ENCODE data around the gene CSF3R.

CSF3R gene

GRCh38 chr1:36482724-36483388 is at the start of gene CSF3R:
Gene CSF3R, minus strand, starts transcription at chr1:36482913. Its CDS starts 3,417 bp downstream, at chr1:36479496.
- DNase-seq (ENCODE audit: low read depth) = no peak

DNA sequence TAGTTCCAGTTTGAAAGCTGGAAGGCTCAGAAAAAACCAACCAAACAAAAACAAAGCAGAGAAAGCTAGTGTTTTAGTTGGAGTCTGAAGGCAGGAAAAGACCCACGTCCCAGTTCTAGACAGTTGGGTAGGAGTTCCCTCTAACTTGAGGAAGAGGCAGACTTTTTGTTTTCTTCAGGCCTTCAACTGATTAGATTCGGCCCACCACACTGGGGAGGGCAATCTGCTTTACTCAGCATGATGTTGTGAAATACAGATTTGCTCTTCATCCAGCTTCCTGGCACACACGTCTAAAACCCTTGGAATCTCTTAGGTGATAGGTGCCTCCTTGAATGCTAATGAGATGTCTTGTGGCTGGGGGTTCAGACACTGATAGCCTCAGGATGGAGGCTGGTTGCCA is 49.1 kb upstream of the CSF3R start:
- DNase-seq (ENCODE audit: low read depth) = no peak

DNA sequence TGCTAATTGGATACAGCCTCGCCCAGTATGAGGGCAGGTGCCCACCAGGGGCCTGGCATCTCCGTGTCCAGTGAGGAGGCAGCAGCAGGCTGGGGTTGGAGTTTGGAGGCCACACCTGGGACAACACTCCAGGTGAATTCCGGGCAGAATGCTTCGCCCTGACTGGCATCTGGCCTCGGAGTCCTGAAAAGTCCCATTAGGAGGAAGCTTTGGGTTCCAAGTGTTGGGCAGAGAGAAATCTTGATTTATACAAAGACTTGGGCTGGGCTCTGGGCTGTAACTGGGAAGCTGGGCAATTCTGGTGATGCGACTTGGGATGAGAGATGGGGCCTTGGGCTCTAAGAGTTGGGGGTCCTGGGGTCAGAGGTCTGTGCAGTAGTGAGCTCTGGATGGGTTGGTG is 48.1 kb upstream of the CSF3R start:
- DNase-seq (ENCODE audit: low read depth) = no peak

DNA sequence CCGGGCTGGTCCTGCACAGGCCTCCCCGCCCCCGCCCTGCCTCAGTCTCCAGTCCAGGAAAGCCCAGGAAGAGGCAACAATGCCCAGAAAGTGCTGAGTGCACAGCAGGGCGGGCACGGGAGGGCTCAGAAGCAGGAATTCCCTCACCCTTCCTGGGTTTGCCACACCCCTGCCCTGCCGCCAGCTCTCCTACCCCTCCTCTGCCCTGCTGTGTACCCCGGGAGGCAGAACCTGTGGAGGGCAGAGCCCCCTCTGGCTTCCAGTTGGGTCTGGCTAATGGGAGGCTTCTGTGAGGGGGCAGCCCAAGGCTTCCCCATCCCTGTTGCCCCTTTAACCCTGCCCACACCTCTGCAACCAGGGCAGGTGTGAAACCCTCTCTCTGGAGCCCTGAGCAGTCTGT is 47.5 kb upstream of the CSF3R start:
- no peak for DNase-seq (ENCODE audit: low read depth)

DNA sequence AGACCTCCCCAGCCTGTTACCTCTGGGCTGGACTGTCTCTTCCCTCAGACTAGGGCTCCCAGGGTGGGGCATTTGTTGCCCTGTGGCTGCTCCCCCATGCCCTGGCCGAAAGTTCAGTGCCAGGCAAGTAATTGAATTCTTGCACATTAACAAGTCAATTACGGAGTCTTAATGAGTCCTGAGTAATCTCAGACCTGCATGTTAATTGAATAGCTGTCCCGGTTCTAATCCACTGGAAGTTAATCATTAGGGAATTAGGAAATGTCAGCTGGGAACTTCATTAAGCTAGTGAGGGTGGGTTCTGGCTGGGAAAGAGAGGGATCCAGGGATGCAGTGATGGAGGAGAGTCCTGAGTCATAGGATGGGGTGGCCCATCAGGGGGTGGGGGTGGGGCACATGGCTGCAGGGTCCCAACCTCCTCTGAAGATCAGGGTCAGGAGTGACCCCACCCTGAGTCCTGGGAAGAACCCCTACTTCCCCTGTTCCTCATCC is 47.1 kb upstream of the CSF3R start:
- no peak for DNase-seq (ENCODE audit: low read depth)

GRCh38 chr1:36528361-36529349 is 45.9 kb upstream of the CSF3R start:
- no peak for DNase-seq (ENCODE audit: low read depth)

GRCh38 chr1:36525166-36525565 is 42.5 kb upstream of the CSF3R start:
- no peak for DNase-seq (ENCODE audit: low read depth)

- no peak for DNase-seq (ENCODE audit: low read depth)
Measured at GRCh38 chr1:36524359-36525062, 41.8 kb upstream of the CSF3R start.

GRCh38 chr1:36523850-36524249 is 41.1 kb upstream of the CSF3R start:
- DNase-seq (ENCODE audit: low read depth) = peak; percentile 9

DNA sequence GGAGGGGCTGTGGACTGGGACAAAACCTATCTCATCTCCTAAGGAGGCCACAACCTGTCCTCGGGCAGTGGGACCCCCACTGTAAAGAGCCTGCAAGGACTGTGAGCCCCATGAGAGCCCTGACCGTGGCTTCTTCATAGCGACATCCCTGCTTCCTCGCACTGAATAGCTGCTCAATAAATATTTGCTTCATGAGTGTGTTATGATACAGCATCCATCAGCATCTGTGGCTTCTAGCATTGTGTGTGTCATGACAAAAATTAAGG is 40.5 kb upstream of the CSF3R start:
- no peak for DNase-seq (ENCODE audit: low read depth)

DNA sequence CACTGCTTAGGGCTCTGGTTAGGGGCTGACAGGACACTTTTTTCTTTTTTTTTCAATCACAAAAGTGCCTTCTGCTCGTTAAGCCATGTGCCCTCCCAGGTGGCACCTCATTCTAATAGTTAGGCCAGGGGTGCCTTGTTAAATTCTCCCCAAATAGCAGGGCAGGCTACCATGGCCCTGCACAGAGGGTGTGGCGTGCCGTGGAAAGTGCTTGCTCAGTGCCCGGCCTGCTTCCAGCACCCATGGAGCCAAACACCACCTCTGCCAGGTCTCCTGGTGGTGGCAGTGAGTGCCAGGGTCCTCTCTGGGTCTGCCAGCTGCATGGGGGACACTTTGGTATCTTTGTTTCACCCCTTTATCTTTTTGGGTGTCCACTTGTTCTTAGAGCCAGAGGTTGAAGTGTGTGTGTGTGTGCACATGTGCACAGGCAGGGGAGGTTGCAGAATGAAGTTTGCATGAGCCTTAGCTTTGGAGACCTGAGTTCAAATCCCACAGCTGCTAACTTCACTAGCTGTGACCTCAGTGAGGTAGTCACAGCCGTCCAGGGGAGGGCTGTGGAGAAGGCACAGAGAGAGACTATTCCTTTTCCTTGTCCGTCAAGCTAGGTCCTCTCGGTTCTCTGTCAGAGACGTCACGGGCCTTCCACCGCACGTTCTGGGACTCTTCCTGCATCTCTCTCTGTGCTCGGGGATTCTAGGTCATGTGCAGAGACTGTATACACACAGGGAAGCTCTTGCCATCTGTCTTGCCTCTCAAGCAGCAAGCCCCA is 39.9 kb upstream of the CSF3R start:
- no peak for DNase-seq (ENCODE audit: low read depth)

GRCh38 chr1:36522021-36522420 is 39.3 kb upstream of the CSF3R start:
- DNase-seq (ENCODE audit: low read depth) = no peak

GRCh38 chr1:36520771-36521420 is 38.2 kb upstream of the CSF3R start:
- DNase-seq (ENCODE audit: low read depth) = no peak

- DNase-seq (ENCODE audit: low read depth) = no peak
Measured at GRCh38 chr1:36520056-36520455, 37.3 kb upstream of the CSF3R start.

DNA sequence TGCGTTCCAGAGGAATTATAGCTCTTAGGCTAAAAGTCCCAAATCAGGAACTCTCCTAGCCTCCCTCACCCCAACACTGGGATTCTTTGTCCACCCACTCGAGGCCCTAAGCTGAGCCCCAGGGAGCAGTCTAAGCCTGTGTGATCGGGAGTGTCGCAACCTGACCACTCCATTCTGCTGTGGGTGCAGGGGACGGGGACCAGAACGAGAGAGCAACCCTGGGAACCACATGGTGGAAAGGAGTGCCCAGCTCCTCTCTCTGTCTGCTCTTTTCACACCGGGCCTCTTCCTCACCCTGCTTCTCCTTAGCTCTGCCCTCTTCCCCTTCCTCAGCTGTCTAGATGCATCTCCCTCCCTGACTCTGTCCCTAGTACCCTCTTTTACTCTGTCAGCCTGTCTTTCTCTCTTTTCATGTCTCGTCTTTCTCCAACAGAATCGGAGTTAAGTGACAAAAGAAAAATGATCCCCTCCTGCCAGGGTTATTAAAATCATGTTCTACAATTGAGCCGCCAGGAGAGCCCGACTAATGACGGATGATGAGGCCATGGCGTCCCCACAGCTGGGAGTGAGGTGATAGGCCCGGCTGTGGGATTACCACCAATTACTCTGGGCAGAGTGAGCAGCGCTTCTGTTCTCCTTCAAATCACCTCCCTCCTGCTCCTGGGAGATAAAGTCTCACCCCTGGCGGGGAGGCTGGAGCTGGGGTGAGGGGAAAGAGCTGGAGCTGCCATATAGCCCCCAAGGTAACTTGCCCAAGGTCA is 34.5 kb upstream of the CSF3R start:
- no peak for DNase-seq (ENCODE audit: low read depth)

DNA sequence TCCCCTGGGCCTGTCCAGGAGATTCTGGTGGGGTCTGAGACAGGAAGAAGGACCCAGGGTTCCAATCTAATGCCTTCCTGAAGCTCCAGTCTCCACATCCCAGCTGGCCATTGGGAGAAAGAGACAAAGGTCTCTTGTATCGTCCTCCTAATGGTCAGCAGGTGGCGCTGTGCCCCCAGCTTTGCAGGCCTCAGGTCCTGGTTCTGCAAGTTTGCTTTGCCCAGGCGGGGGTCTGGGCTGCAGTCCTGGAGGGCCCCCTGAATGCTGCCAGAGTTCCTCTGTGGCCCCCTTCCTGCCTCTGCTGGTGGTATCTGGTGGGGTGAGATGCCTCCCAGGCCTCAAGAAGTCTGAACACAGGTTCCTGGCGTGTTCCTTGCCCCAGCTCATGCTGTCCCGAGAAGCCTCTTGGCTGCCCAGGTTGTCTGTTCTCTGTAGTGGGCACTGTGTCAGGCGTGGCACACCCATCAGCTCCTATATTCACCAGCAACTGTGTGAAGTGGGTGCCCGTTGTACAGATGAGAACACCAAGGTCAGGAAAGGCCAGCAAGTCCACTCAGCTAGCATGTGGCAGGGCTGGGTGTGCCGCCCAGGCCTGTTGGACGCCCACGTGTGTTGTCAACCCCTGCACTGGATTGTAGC is 33.8 kb upstream of the CSF3R start:
- DNase-seq (ENCODE audit: low read depth) = peak; percentile 6

DNA sequence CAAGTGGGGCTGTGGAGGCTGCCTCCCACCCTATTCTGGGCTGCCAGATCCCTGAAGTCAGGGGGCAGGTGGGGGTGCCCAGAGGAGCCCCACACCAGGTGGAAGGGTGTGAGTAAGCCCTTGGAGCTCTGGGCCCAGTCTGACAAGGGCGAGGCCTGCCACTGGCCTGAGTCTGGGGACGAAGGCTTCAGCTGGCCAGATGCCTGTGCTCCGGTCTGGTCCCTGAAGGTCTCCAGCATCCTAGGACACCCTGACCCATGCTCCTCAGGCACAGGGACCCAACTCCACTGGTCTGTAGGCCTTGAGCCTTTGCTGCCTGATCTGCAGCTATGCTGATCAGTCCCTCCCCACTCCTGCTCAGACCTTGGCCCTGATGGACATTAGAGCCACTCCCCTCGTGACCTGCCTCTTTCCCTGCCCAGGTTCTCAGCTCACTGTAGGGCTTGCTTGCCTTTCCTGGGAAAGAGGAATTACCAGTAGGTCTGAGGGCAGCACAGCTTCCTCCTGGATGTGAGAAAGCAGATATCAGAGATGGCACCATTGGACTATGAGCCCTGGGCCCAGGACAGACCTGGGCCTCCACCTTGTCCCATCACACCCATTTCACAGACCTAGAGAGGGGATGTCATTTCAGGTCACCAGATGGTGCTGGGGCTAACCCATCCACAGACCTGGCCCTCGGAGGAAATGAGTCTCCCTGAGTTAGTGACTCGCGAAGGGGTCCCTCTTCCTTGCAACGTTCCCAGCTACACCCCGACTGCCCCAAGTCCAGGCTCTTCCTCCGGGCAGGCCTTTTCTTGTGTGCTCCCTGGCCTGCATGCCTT is 32.8 kb upstream of the CSF3R start:
- no peak for DNase-seq (ENCODE audit: low read depth)

GRCh38 chr1:36514501-36514900 is 31.8 kb upstream of the CSF3R start:
- no peak for DNase-seq (ENCODE audit: low read depth)
